Ureter (tissue), 1 donor: ENCODE results near the gene SFT2D1. TPM values are rescaled to one million over a fixed set of nuclear protein-coding genes. Genes with fewer than 3 reads are reported as not detected.

Source experiments
- DNase-seq: peaks from one replicate; pipeline ENCODE4 v3.0.0-alpha.2; 2020; ENCODE audit warnings: low spot score
- total RNA-seq: library from RNA; stranded (reverse); gene quantifications from one replicate; pipeline ENCODE4 v1.2.4, GENCODE V29; 2023
- donor health status: DM: yes; HTN: yes; CAD: no.

Gene SFT2D1
- total RNA-seq, 1 donor from 2014 or later: 49.7 TPM

- DNase-seq: no peak
Observed at GRCh38 chr6:166334878-166335277, 7.5 kb downstream of the SFT2D1 start.

GRCh38 chr6:166333172-166333995, 9.0 kb downstream of the SFT2D1 start:
- DNase-seq: no peak

- no peak for DNase-seq
Observed at GRCh38 chr6:166331503-166332415, 10.6 kb downstream of the SFT2D1 start.

- no peak for DNase-seq
Observed at GRCh38 chr6:166330612-166331011, 11.7 kb downstream of the SFT2D1 start.

GRCh38 chr6:166325383-166326042, 16.8 kb downstream of the SFT2D1 start:
- no peak for DNase-seq

GRCh38 chr6:166323395-166323794, 18.9 kb downstream of the SFT2D1 start:
- DNase-seq: no peak

- DNase-seq: no peak
Observed at GRCh38 chr6:166318649-166319600, 23.4 kb downstream of the SFT2D1 start.

GRCh38 chr6:166318227-166318626, 24.1 kb downstream of the SFT2D1 start:
- DNase-seq: no peak

- no peak for DNase-seq
Observed at GRCh38 chr6:166317261-166318212, 24.8 kb downstream of the SFT2D1 start.

- DNase-seq: no peak
Observed at GRCh38 chr6:166315436-166315835, 26.9 kb downstream of the SFT2D1 start.

GRCh38 chr6:166314454-166314853, 27.9 kb downstream of the SFT2D1 start:
- no peak for DNase-seq

GRCh38 chr6:166313255-166314070, 28.9 kb downstream of the SFT2D1 start:
- DNase-seq: no peak

GRCh38 chr6:166312832-166313231, 29.5 kb downstream of the SFT2D1 start:
- no peak for DNase-seq

GRCh38 chr6:166310634-166311033, 31.7 kb downstream of the SFT2D1 start:
- DNase-seq: no peak

- no peak for DNase-seq
Observed at GRCh38 chr6:166309977-166310376, 32.4 kb downstream of the SFT2D1 start.

- no peak for DNase-seq
Observed at GRCh38 chr6:166308769-166309589, 33.4 kb downstream of the SFT2D1 start.

- DNase-seq: no peak
Observed at GRCh38 chr6:166308033-166308768, 34.1 kb downstream of the SFT2D1 start, which contains the start of gene PRR18. Gene PRR18 (minus strand): TSS chr6:166308392. CDS start chr6:166308142, 250 bp downstream.
